K562 (cell line): ENCODE data around the gene TMEM107. TPM values are rescaled to one million over a fixed set of nuclear protein-coding genes. Genes with fewer than 3 reads are reported as not detected.

Source experiments
- CBFA2T3 ChIP-seq: fragments of 450-650 bp; IDR thresholded peaks from 2 replicates; pipeline ENCODE4 v1.6.1; 2017
- CHD4 ChIP-seq: fragments of 200-600 bp; sonication (generic); IDR thresholded peaks from 3 replicates; pipeline ENCODE4 v1.6.1; 2012; ENCODE audit warnings: low read depth, mild to moderate bottlenecking, mixed read lengths, low read length, inconsistent platforms; ENCODE audit not compliant: insufficient read depth, insufficient replicate concordance, poor library complexity, severe bottlenecking
- EP300 ChIP-seq: IDR thresholded peaks from 2 replicates; pipeline ENCODE4 v1.6.1; 2012; ENCODE audit warnings: low read length, improper control_type of control experiment
- ESRRB ChIP-seq: fragments of 250-450 bp; sonication (Bioruptor Pico); IDR thresholded peaks from 2 replicates; pipeline ENCODE4 v1.5.0; 2020; ENCODE audit warnings: mild to moderate bottlenecking, moderate library complexity, borderline replicate concordance
- HCFC1 ChIP-seq: IDR thresholded peaks from 2 replicates; pipeline ENCODE4 v1.6.1; 2012; ENCODE audit warnings: low read depth, low read length, improper control_type of control experiment
- HDAC3 ChIP-seq: fragments of 450-650 bp; IDR thresholded peaks from 2 replicates; pipeline ENCODE4 v1.6.1; 2018; ENCODE audit warnings: borderline replicate concordance, mild to moderate bottlenecking, moderate library complexity; ENCODE audit not compliant: partially characterized antibody
- HNRNPLL ChIP-seq: fragments of 200-400 bp; formaldehyde crosslinking; IDR thresholded peaks from 2 replicates; pipeline ENCODE4 v1.6.1; 2017; ENCODE audit warnings: low read length, low read depth, mild to moderate bottlenecking; ENCODE audit not compliant: poor library complexity, severe bottlenecking
- ILF3 ChIP-seq: fragments of 450-650 bp; IDR thresholded peaks from 2 replicates; pipeline ENCODE4 v1.6.1; 2018; ENCODE audit warnings: antibody characterized with exemption, mild to moderate bottlenecking, moderate library complexity, borderline replicate concordance
- KDM5B ChIP-seq: fragments of 200-600 bp; sonication (generic); IDR thresholded peaks from 2 replicates; pipeline ENCODE4 v1.6.1; 2012; ENCODE audit warnings: low read depth, mild to moderate bottlenecking, moderate library complexity, low read length, control low read depth, inconsistent platforms; ENCODE audit not compliant: insufficient replicate concordance
- MYC ChIP-seq, 2 experiments: fragments of 250-450 bp in 1 of 2; sonication (Bioruptor Pico) in 1 of 2; IDR thresholded peaks; 2 replicates each; pipeline versions ENCODE4 v1.5.1 to v1.6.1; 2012 to 2021; ENCODE audit warnings: low read depth in 2 of 2, borderline replicate concordance in 1 of 2, improper control_type of control experiment in 1 of 2, low read length in 1 of 2, mild to moderate bottlenecking in 1 of 2, moderate library complexity in 1 of 2
- MYNN ChIP-seq, 2 experiments: sonication (generic); formaldehyde crosslinking in 1 of 2; IDR thresholded peaks; 2 replicates each; pipeline versions ENCODE4 v1.5.0 to v1.6.1; 2016 to 2020; ENCODE audit warnings: antibody characterized with exemption in 1 of 2, missing genetic modification reagents in 1 of 2
- NELFE ChIP-seq: IDR thresholded peaks from 2 replicates; pipeline ENCODE4 v1.6.1; 2011; ENCODE audit warnings: mild to moderate bottlenecking; ENCODE audit not compliant: insufficient read depth, insufficient read length
- PHF21A ChIP-seq: fragments of 450-650 bp; IDR thresholded peaks from 2 replicates; pipeline ENCODE4 v1.6.1; 2017; ENCODE audit warnings: low read depth, borderline replicate concordance
- RFX5 ChIP-seq: IDR thresholded peaks from 2 replicates; pipeline ENCODE4 v1.6.1; 2011; ENCODE audit warnings: low read depth, mild to moderate bottlenecking, improper control_type of control experiment, low read length
- RNF2 ChIP-seq: sonication (generic); IDR thresholded peaks from 2 replicates; pipeline ENCODE4 v1.6.1; 2016
- TCF7 ChIP-seq: sonication (generic); IDR thresholded peaks from 2 replicates; pipeline ENCODE4 v1.6.1; 2016; ENCODE audit warnings: antibody characterized with exemption, borderline replicate concordance
- YBX1 ChIP-seq: fragments of 450-650 bp; IDR thresholded peaks from 2 replicates; pipeline ENCODE4 v1.7.1; 2016; ENCODE audit warnings: mild to moderate bottlenecking
- ZNF165 ChIP-seq: fragments of 250-450 bp; sonication (Bioruptor Pico); IDR thresholded peaks from 2 replicates; pipeline ENCODE4 v1.4.0; 2020; ENCODE audit warnings: borderline replicate concordance
- ZNF408 ChIP-seq: fragments of 250-450 bp; sonication (Bioruptor Pico); IDR thresholded peaks from 2 replicates; pipeline ENCODE4 v1.4.0; 2020; ENCODE audit warnings: low read depth, mild to moderate bottlenecking, moderate library complexity
- ZNF717 ChIP-seq: fragments of 250-450 bp; sonication (Bioruptor Pico); IDR thresholded peaks from 2 replicates; pipeline ENCODE4 v1.5.0; 2021
- ZNF75A ChIP-seq: fragments of 450-650 bp; formaldehyde crosslinking; IDR thresholded peaks from 2 replicates; pipeline ENCODE4 v1.4.0; 2020; ENCODE audit warnings: mild to moderate bottlenecking
- polyA plus RNA-seq, 8 experiments: library from polyadenylated mRNA; depleted of rRNA in 4 of 8; stranded (reverse) in 5 of 8; unstranded in 3 of 8; fragments of >200 nt; fragmentation: Nextera tagmentation in 2 of 8; fragmentation: Illumina TruSeq in 1 of 8; extraction: Ambion mirVana in 2 of 8; extraction: Trizol in 1 of 8; gene quantifications; 2 replicates each; pipeline versions ENCODE4 v1.2.1 to v1.2.3, GENCODE V29; 2011 to 2014; ENCODE audit warnings: inconsistent platforms in 1 of 8, missing spikeins in 1 of 8
- total RNA-seq, 7 experiments: library from RNA; depleted of rRNA in 6 of 7; stranded (reverse); fragments of >200 nt in 6 of 7; fragmentation: Illumina TruSeq in 2 of 7; extraction: Trizol in 2 of 7; gene quantifications; 2 replicates each; pipeline versions ENCODE4 v1.2.1 to v1.2.3, GENCODE V29; 2011 to 2021; ENCODE audit warnings: low replicate concordance in 1 of 7
- TF ChIP-seq, protein P1 (sequence below): fragments of 450-650 bp; conservative IDR thresholded peaks from 2 replicates; pipeline ENCODE4 v1.6.1; 2016; ENCODE audit warnings: missing genetic modification characterization, low read depth, mild to moderate bottlenecking, control low read depth, missing compliant biosample characterization
- TF ChIP-seq, protein P2 (sequence below): fragments of 250-450 bp; sonication (Bioruptor Pico); IDR thresholded peaks from 2 replicates; pipeline ENCODE4 v1.4.0; 2020

The TMEM107 gene
- total and polyA plus RNA-seq, 9 of the 15 experiments (the other 6 are each of a cell fraction or from before 2014, with no cell fraction given) = 7.1 to 26.2 (median 16.9) TPM

DNA sequence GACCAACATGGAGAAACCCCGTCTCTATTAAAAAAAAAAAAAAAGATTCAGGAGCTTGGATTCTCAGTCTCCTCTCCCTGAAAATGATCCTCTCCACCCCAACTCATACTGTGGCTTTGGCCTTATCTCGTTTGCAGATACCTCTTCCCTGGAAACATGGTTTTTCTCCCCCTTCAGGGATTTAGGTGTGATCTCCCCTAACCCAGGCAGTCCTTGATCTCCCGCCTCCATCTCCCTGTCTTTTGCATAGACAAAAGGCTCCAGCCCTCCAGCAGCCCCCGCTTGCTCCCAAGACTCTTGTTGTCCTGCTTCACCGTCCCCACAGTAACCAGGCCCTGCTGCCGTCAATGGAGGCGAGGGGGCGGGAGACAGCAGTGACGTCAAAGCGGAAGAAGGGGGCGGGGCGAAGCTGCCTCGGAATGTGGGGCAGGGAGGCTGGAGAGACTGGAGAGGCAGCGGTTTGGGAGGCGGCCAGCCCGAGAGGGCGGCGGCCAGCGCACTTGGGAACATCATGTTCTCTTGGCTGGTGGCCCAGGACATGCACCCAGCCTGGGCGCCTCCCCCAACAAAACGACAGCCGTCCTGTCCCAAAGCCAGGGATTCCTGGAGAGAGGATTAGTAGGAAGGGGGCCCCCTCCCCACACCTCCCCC lies 22.1 kb downstream of the TMEM107 start (continued):
- TF ChIP-seq ZNF165 (CRISPR knock-in tag) (no peak), CBFA2T3 (peak; percentile 38; the same call in 1 of the 2 replicates), TCF7 (no peak), ZNF408 (CRISPR knock-in tag) (no peak), KDM5B (no peak), HCFC1 (no peak), RFX5 (no peak), ZNF717 (CRISPR knock-in tag) (no peak), MYC (IDR thresholded peaks at IDR 0.05; ENCODE audit: low read depth, low read length) (peak; percentile 54; the same call in 1 of the 2 replicates), MYC (CRISPR knock-in tag; IDR thresholded peaks at IDR 0.05; ENCODE audit: borderline replicate concordance, low read depth) (no peak), EP300 (no peak; the same call in 1 of the 2 replicates), ZNF75A (CRISPR knock-in tag) (no peak), ESRRB (CRISPR knock-in tag) (no peak), ILF3 (no peak), CHD4 (no peak), RNF2 (peak; percentile 55; the same call in 1 of the 2 replicates), NELFE (no peak), HNRNPLL (no peak), MYNN (IDR thresholded peaks at IDR 0.05) (peak; percentile 50; the same call in 1 of the 2 replicates), MYNN (CRISPR knock-in tag; IDR thresholded peaks at IDR 0.05) (no peak), YBX1 (no peak), HDAC3 (no peak), PHF21A (no peak)
- TF ChIP-seq, protein P1, sequence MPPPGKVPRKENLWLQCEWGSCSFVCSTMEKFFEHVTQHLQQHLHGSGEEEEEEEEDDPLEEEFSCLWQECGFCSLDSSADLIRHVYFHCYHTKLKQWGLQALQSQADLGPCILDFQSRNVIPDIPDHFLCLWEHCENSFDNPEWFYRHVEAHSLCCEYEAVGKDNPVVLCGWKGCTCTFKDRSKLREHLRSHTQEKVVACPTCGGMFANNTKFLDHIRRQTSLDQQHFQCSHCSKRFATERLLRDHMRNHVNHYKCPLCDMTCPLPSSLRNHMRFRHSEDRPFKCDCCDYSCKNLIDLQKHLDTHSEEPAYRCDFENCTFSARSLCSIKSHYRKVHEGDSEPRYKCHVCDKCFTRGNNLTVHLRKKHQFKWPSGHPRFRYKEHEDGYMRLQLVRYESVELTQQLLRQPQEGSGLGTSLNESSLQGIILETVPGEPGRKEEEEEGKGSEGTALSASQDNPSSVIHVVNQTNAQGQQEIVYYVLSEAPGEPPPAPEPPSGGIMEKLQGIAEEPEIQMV (tag) = no peak
- TF ChIP-seq, protein P2, sequence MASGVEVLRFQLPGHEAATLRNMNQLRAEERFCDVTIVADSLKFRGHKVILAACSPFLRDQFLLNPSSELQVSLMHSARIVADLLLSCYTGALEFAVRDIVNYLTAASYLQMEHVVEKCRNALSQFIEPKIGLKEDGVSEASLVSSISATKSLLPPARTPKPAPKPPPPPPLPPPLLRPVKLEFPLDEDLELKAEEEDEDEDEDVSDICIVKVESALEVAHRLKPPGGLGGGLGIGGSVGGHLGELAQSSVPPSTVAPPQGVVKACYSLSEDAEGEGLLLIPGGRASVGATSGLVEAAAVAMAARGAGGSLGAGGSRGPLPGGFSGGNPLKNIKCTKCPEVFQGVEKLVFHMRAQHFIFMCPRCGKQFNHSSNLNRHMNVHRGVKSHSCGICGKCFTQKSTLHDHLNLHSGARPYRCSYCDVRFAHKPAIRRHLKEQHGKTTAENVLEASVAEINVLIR = peak; percentile 80
